Suprapubic skin (tissue), 4 donors: ENCODE measurements around the gene STH.

Experiments used
- EP300 ChIP-seq: sonication (generic); formaldehyde crosslinking; IDR thresholded peaks from one replicate; pipeline ENCODE4 v1.6.1; 2017; ENCODE audit warnings: antibody characterized with exemption
- POLR2A ChIP-seq, 2 donors: fragments of 450-650 bp; IDR thresholded peaks; one replicate each; pipeline ENCODE4 v1.6.1; 2017; ENCODE audit warnings: antibody characterized with exemption in 2 of 2, mild to moderate bottlenecking in 2 of 2, moderate library complexity in 2 of 2
- POLR2AphosphoS5 ChIP-seq, 3 donors: sonication (generic); formaldehyde crosslinking; IDR thresholded peaks; one replicate each; pipeline ENCODE4 v1.6.1; 2017; ENCODE audit warnings: antibody characterized with exemption in 3 of 3
- TF ChIP-seq, protein P1 (sequence below), 2 donors: fragments of 200-600 bp in 1 of 2; fragments of 450-650 bp in 1 of 2; sonication (generic) in 1 of 2; IDR thresholded peaks; one replicate each; pipeline ENCODE4 v1.5.1; 2016 to 2019; ENCODE audit warnings: antibody characterized with exemption in 2 of 2, mild to moderate bottlenecking in 1 of 2, moderate library complexity in 1 of 2

- TF ChIP-seq, protein P1, sequence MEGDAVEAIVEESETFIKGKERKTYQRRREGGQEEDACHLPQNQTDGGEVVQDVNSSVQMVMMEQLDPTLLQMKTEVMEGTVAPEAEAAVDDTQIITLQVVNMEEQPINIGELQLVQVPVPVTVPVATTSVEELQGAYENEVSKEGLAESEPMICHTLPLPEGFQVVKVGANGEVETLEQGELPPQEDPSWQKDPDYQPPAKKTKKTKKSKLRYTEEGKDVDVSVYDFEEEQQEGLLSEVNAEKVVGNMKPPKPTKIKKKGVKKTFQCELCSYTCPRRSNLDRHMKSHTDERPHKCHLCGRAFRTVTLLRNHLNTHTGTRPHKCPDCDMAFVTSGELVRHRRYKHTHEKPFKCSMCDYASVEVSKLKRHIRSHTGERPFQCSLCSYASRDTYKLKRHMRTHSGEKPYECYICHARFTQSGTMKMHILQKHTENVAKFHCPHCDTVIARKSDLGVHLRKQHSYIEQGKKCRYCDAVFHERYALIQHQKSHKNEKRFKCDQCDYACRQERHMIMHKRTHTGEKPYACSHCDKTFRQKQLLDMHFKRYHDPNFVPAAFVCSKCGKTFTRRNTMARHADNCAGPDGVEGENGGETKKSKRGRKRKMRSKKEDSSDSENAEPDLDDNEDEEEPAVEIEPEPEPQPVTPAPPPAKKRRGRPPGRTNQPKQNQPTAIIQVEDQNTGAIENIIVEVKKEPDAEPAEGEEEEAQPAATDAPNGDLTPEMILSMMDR (IDR thresholded peaks at IDR 0.05), result no peak
- TF ChIP-seq EP300 (no peak), POLR2AphosphoS5 (IDR thresholded peaks at IDR 0.05) (no peak), POLR2A (IDR thresholded peaks at IDR 0.05) (no peak)
Measured at GRCh38 chr17:45976755-45977505, 22.1 kb upstream of the STH start.
